HG02798 (cell line): ENCODE data around the gene METTL21A.

ENCODE experiments used
- ATAC-seq: cut with Tn5 transposase; IDR thresholded peaks from one replicate; pipeline ENCODE4 v1.9.1; 2021; ENCODE audit warnings: mild to moderate bottlenecking; ENCODE audit not compliant: unreplicated experiment, poor library complexity

The METTL21A gene

GRCh38 chr2:207565736-207566500 is 59.3 kb downstream of the METTL21A start:
- ATAC-seq, result no peak
